Parathyroid adenoma (tissue), 2 donors: Measurements from ENCODE around the gene ZNF606.

Source experiments
- H2AFZ ChIP-seq: fragments of 300-600 bp; sonication (generic); one replicate; pipeline ENCODE4 v1.7.0; 2017; ENCODE audit warnings: antibody characterized with exemption, mild to moderate bottlenecking
- H3K27ac ChIP-seq: fragments of 300-600 bp; sonication (generic); one replicate; pipeline ENCODE4 v1.7.0; 2017
- H3K27me3 ChIP-seq: fragments of 300-600 bp; sonication (generic); one replicate; pipeline ENCODE4 v1.7.0; 2017; ENCODE audit warnings: low read length; ENCODE audit not compliant: control insufficient read depth, insufficient read depth
- H3K36me3 ChIP-seq: fragments of 300-600 bp; sonication (generic); one replicate; pipeline ENCODE4 v1.7.0; 2017; ENCODE audit warnings: low read length; ENCODE audit not compliant: control insufficient read depth, insufficient read depth
- H3K4me1 ChIP-seq: fragments of 300-600 bp; sonication (generic); one replicate; pipeline ENCODE4 v1.7.0; 2017; ENCODE audit warnings: control low read depth
- H3K4me2 ChIP-seq: fragments of 300-600 bp; sonication (generic); one replicate; pipeline ENCODE4 v1.7.0; 2017; ENCODE audit warnings: low read length
- H3K4me3 ChIP-seq: fragments of 300-600 bp; sonication (generic); one replicate; pipeline ENCODE4 v1.7.0; 2017; ENCODE audit warnings: low read depth, low read length
- H3K79me2 ChIP-seq: fragments of 300-600 bp; sonication (generic); one replicate; pipeline ENCODE4 v1.7.0; 2017; ENCODE audit warnings: control low read depth
- H3K9ac ChIP-seq: fragments of 300-600 bp; sonication (generic); one replicate; pipeline ENCODE4 v1.7.0; 2017; ENCODE audit warnings: mild to moderate bottlenecking
- H3K9me3 ChIP-seq: fragments of 300-600 bp; sonication (generic); one replicate; pipeline ENCODE4 v1.7.0; 2017; ENCODE audit warnings: low read length; ENCODE audit not compliant: control insufficient read depth
- TF ChIP-seq, protein P1 (sequence below): fragments of 300-600 bp; sonication (generic); IDR thresholded peaks from one replicate; pipeline ENCODE4 v1.7.0; 2017; ENCODE audit warnings: antibody characterized with exemption, mild to moderate bottlenecking
- donor health status: primary hyperparathyroidism.

ZNF606 gene

DNA sequence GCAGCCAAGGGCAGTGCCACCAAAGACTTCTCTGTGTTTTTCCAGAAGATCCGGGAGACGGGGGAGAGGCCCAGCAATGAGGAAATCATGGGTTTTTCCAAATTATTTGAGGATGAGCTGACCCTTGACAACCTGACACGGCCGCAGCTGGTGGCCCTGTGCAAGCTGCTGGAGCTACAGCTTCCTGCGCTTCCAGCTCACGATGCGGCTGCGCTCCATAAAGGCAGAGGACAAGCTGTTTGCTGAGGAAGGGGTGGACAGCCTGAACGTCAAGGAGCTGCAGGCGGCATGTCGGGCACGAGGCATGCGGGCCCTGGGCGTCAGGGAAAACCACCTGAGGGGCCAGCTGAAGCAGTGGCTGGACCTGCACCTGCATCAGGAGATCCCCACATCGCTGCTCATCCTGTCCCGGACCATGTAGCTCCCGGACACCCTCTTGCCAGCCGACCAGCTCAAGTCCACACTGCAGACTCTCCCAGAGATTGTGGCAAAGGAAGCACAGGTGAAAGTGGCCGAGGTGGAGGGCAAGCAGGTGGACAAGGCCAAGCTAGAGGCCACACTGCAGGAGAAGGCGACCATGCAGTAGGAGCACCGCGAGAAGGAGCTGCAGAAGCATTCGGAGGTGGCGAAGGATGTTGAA is 42.9 kb upstream of the ZNF606 start:
- Histone ChIP-seq H3K4me1 (no peaks in the 10 kb centered on the region), H3K27me3 (no peaks in the 10 kb centered on the region), H3K27ac (no peak overlapping the region), H3K4me3 (no peak overlapping the region), H3K79me2 (no peaks in the 10 kb centered on the region), H3K9ac (no peak overlapping the region), H3K36me3 (no peaks in the 10 kb centered on the region), H3K4me2 (no peak overlapping the region), H3K9me3 (no peaks in the 10 kb centered on the region), H2AFZ (no peak overlapping the region)
- TF ChIP-seq, protein P1, sequence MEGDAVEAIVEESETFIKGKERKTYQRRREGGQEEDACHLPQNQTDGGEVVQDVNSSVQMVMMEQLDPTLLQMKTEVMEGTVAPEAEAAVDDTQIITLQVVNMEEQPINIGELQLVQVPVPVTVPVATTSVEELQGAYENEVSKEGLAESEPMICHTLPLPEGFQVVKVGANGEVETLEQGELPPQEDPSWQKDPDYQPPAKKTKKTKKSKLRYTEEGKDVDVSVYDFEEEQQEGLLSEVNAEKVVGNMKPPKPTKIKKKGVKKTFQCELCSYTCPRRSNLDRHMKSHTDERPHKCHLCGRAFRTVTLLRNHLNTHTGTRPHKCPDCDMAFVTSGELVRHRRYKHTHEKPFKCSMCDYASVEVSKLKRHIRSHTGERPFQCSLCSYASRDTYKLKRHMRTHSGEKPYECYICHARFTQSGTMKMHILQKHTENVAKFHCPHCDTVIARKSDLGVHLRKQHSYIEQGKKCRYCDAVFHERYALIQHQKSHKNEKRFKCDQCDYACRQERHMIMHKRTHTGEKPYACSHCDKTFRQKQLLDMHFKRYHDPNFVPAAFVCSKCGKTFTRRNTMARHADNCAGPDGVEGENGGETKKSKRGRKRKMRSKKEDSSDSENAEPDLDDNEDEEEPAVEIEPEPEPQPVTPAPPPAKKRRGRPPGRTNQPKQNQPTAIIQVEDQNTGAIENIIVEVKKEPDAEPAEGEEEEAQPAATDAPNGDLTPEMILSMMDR: no peak

DNA sequence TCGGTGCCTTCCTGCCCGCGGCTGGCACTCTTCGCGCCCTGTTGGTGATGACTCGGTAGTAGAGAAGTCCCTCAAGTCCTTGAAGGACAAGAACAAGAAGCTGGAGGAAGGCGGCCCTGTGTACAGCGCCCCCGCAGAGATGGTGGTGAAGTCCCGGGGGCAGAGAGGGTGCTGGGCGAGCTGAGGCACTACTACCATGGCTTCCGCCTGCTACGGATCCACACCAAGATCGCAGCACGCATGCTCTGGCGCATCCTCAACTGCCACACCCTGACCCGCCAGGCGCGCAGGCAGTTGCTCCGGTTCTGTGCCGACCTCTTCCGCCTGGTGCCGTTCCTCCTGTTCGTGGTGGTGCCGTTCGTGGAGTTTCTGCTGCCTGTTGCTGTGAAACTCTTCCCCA is 42.3 kb upstream of the ZNF606 start:
- no peaks in the 10 kb centered on the region for H3K9me3 ChIP-seq
- no peak overlapping the region for H3K27ac ChIP-seq
- no peak overlapping the region for H3K4me3 ChIP-seq
- H3K79me2 ChIP-seq: no peaks in the 10 kb centered on the region
- no peak overlapping the region for H3K9ac ChIP-seq
- no peaks in the 10 kb centered on the region for H3K36me3 ChIP-seq
- TF ChIP-seq, protein P1: no peak
- no peaks in the 10 kb centered on the region for H3K4me1 ChIP-seq
- H2AFZ ChIP-seq: no peak overlapping the region
- no peak overlapping the region for H3K4me2 ChIP-seq
- no peaks in the 10 kb centered on the region for H3K27me3 ChIP-seq

DNA sequence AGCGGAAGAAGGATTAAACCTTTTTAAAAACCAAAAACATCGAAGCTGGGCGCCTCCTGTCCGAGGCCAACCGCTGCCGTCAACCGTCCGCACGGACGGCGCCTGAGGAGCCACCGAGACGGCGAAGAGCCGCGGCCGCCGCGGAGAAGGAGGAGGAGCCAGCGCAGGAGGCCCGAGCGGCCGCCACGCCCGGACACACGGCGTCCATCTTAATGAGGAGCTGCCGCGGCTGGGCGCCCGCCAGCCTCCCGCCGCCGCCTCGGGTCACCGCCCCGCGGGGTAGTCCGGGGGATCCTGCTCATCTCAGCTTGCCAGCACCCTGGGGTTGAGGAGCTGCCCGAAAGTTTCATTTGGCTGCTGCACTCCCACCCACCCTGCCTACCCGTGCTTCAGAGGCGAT is 41.8 kb upstream of the ZNF606 start:
- no peaks in the 10 kb centered on the region for H3K36me3 ChIP-seq
- H3K9me3 ChIP-seq: no peaks in the 10 kb centered on the region
- no peaks in the 10 kb centered on the region for H3K27me3 ChIP-seq
- no peak overlapping the region for H3K9ac ChIP-seq
- TF ChIP-seq, protein P1: no peak
- H3K4me3 ChIP-seq: no peak overlapping the region
- H3K27ac ChIP-seq: no peak overlapping the region
- H3K79me2 ChIP-seq: no peaks in the 10 kb centered on the region
- no peak overlapping the region for H3K4me2 ChIP-seq
- H3K4me1 ChIP-seq: no peaks in the 10 kb centered on the region
- H2AFZ ChIP-seq: no peak overlapping the region

DNA sequence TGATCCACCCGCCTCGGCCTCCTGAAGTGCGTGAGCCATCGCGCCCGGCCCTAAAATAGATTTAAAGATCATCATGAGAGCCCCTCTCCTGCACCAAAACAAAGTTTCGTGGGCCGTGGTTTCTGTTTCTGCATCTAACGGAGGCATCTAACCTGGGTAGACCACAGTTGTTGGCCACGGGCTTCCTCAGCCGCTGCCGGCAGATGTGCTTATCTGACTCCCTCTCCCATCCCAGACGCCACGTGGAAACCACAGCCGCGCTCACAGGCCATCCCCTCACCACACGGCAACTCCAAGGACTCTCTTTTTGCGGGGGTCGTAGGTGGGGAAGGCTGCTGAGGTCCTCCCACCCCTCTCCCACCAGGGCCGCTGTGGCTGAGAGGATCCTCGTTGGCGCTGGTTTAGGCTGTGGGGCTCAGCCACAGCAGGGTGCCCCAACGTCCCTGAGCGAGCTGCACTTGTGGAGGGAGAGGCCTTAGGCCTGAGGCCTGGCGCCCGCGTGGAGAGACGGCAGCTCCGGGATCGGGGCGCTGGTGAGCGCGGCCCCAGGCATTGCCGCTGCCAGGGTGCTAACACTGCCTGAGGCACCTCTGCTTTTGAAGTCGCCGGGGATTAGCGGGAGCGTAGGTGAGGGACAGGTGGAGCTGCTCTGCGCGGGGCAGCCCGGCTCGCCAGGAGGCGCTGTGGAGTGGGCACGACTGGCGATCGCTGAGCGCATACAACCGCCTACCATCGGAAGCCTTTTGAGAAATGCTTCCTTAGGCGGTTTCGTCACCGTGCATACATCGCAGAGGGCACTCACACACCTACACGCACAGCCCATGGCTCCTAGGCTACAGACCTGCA is 40.1 kb upstream of the ZNF606 start:
- H3K4me2 ChIP-seq: no peak overlapping the region
- no peak overlapping the region for H3K4me3 ChIP-seq
- no peaks in the 10 kb centered on the region for H3K79me2 ChIP-seq
- no peaks in the 10 kb centered on the region for H3K27me3 ChIP-seq
- no peaks in the 10 kb centered on the region for H3K36me3 ChIP-seq
- no peak overlapping the region for H2AFZ ChIP-seq
- TF ChIP-seq, protein P1: no peak
- no peak overlapping the region for H3K27ac ChIP-seq
- no peaks in the 10 kb centered on the region for H3K4me1 ChIP-seq
- H3K9me3 ChIP-seq: no peaks in the 10 kb centered on the region
- no peak overlapping the region for H3K9ac ChIP-seq
